ENCODE results near the gene SH3RF1. TPM values are rescaled to one million over a fixed set of nuclear protein-coding genes. Genes with fewer than 3 reads are reported as not detected.

SH3RF1 gene
- total RNA-seq, 4 donors from 2014 or later, result 5.9 to 41.2 (median 15.0) TPM

DNA sequence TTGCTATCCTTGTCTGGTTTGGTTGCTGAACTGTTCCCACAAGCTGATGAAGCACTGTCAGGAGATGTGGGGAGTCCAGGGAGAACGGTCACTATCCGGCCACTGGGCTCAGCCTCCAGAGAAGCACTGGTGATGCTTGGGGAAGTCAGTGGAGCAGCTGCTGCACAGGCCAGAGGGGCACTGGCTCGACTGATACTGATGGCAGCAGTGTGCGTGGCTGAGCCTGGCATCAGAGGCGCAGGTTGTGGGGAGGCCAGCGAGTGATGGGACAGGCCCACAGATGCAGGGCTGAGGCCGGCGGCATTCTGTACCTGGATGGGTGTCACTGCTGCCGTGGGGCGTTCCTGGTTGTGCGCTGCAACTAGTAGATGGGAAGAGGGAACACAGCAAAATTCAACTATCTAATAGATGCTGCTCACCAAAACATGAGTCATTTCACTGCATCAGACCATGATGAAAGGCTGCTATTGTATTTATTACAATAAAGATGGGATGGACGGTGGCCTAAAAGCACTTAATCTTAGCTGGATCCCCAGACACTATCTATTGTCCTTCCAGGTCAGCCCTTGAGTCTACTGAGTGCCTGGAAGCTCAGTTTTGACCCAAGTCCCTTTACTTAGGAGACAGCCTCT is 154.4 kb downstream of the SH3RF1 start:
- Histone ChIP-seq H3K36me3 (no peaks in the 10 kb centered on the region), H3K4me3 (no peak overlapping the region)

GRCh38 chr4:169115897-169116254 is 154.9 kb downstream of the SH3RF1 start:
- H3K27me3 ChIP-seq, result no peaks in the 10 kb centered on the region
- H3K36me3 ChIP-seq, result no peaks in the 10 kb centered on the region
- intact Hi-C loops (cut with DNase I; ENCODE audit: low total_unique reads), result no loop called here
- no peak for TF ChIP-seq POLR2A (IDR thresholded peaks at IDR 0.05)
- TF ChIP-seq, protein P1, sequence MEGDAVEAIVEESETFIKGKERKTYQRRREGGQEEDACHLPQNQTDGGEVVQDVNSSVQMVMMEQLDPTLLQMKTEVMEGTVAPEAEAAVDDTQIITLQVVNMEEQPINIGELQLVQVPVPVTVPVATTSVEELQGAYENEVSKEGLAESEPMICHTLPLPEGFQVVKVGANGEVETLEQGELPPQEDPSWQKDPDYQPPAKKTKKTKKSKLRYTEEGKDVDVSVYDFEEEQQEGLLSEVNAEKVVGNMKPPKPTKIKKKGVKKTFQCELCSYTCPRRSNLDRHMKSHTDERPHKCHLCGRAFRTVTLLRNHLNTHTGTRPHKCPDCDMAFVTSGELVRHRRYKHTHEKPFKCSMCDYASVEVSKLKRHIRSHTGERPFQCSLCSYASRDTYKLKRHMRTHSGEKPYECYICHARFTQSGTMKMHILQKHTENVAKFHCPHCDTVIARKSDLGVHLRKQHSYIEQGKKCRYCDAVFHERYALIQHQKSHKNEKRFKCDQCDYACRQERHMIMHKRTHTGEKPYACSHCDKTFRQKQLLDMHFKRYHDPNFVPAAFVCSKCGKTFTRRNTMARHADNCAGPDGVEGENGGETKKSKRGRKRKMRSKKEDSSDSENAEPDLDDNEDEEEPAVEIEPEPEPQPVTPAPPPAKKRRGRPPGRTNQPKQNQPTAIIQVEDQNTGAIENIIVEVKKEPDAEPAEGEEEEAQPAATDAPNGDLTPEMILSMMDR (IDR thresholded peaks at IDR 0.05), result no peak
- H3K4me3 ChIP-seq, result no peak overlapping the region
- H3K27ac ChIP-seq, result no peak overlapping the region
- no peaks in the 10 kb centered on the region for H3K9me3 ChIP-seq
- H3K4me1 ChIP-seq, result no peaks in the 10 kb centered on the region
- DNase-seq, result no peak

More for the DNA sequence above, 154.4 kb downstream of the SH3RF1 start:
- intact Hi-C loops (cut with DNase I; ENCODE audit: low total_unique reads), result no loop called here
- no peaks in the 10 kb centered on the region for H3K4me1 ChIP-seq
- no peaks in the 10 kb centered on the region for H3K27me3 ChIP-seq
- TF ChIP-seq, protein P1 (IDR thresholded peaks at IDR 0.05), result no peak
- no peak for TF ChIP-seq POLR2A (IDR thresholded peaks at IDR 0.05)
- no peak for DNase-seq
- no peak overlapping the region for H3K27ac ChIP-seq
- no peaks in the 10 kb centered on the region for H3K9me3 ChIP-seq

GRCh38 chr4:169115144-169115896 is 155.4 kb downstream of the SH3RF1 start:
- Histone ChIP-seq H3K4me3 (no peak overlapping the region), H3K9me3 (no peaks in the 10 kb centered on the region), H3K27me3 (no peaks in the 10 kb centered on the region), H3K36me3 (no peaks in the 10 kb centered on the region), H3K27ac (no peak overlapping the region), H3K4me1 (no peaks in the 10 kb centered on the region)
- intact Hi-C loops (cut with DNase I; ENCODE audit: low total_unique reads), result no loop called here
- no peak for DNase-seq
- TF ChIP-seq POLR2A (IDR thresholded peaks at IDR 0.05), result no peak
- TF ChIP-seq, protein P1 (IDR thresholded peaks at IDR 0.05), result no peak

DNA sequence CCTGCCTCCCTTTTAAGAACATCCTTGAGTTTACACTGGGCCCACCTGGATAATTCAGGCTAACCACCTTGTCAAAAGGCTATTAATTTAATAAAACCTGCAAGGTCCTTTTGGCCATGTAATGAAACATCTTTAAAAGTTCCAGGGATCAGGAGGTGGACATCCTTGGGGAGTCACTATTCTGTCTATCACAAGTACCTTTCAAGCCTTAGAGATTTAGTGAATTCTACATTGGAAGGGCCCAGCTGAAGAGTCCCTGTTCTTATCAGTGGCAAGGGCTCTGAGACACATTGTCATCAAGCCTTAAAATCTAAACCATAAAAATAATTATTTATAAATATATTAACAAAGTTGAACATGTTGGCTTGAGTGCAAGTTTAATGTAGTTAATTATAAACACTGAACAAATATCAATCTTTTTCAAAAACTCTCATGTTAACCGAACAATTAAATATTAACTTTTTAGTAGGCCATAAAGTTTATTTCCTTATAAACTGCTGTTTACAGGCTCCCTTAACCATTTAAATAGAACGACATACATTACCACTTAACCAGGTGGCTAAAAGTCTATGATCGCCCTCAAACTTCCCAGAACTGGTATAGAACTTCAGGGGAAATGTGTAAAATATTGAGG is 156.3 kb downstream of the SH3RF1 start:
- H3K4me1 ChIP-seq, result no peaks in the 10 kb centered on the region
- no peak for TF ChIP-seq POLR2A (IDR thresholded peaks at IDR 0.05)
- H3K27ac ChIP-seq, result no peak overlapping the region
- intact Hi-C loops (cut with DNase I; ENCODE audit: low total_unique reads), result no loop called here
- no peaks in the 10 kb centered on the region for H3K36me3 ChIP-seq
- H3K27me3 ChIP-seq, result no peaks in the 10 kb centered on the region
- DNase-seq, result no peak
- no peak overlapping the region for H3K4me3 ChIP-seq
- H3K9me3 ChIP-seq, result no peaks in the 10 kb centered on the region

DNA sequence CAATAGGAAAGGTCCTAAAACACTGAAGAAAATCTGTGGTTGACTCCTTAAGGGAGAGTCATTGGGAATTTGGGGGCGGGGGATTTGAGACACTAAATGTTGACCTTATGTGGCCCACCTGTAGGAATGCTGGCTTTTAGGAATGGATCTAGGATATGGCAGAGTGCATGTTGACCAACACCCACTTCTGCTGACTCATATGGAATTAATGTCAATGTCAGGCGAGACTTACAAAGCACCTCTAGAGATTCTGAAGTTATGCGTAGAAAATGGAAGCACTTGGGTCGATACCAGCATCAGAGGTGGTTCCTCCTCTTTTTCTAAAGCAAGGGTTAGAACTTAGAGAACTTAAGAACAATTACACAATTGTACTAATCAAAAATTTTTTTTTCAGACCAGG is 160.1 kb downstream of the SH3RF1 start:
- intact Hi-C loops (cut with DNase I; ENCODE audit: low total_unique reads), result no loop called here
- H3K27me3 ChIP-seq, result no peaks in the 10 kb centered on the region
- no peak overlapping the region for H3K4me3 ChIP-seq
- H3K36me3 ChIP-seq, result no peaks in the 10 kb centered on the region
- no peaks in the 10 kb centered on the region for H3K4me1 ChIP-seq
- no peak for DNase-seq
- no peaks in the 10 kb centered on the region for H3K9me3 ChIP-seq
- no peak overlapping the region for H3K27ac ChIP-seq
- TF ChIP-seq, protein P1 (IDR thresholded peaks at IDR 0.05), result no peak
- TF ChIP-seq POLR2A (IDR thresholded peaks at IDR 0.05), result no peak

Data from uterus (tissue), 4 donors.